Omental fat pad (tissue), 4 donors: ENCODE data around the gene MYO18B. TPM values are rescaled to one million over a fixed set of nuclear protein-coding genes. Genes with fewer than 3 reads are reported as not detected.
"Not testable (repeated sequence)": the region's sequence is repeated elsewhere in the genome, so short reads cannot be mapped to it uniquely, and the experiment has no call there.

Experiments used
- ATAC-seq: fragments of 150-250 bp; one replicate; pipeline ENCODE4 v1.9.1; 2016; ENCODE audit warnings: mild to moderate bottlenecking, moderate library complexity; ENCODE audit not compliant: low FRiP score
- DNase-seq: peaks from one replicate; pipeline ENCODE4 v3.0.0-alpha.2; 2019; ENCODE audit warnings: low spot score
- CTCF ChIP-seq, 3 donors: fragments of 450-650 bp; IDR thresholded peaks; one replicate each; pipeline ENCODE4 v1.5.1; 2016 to 2017; ENCODE audit warnings: antibody characterized with exemption in 3 of 3, mild to moderate bottlenecking in 3 of 3, moderate library complexity in 2 of 3
- total RNA-seq, 4 donors: library from RNA; depleted of rRNA; stranded (reverse); fragments of >200 nt; gene quantifications; one replicate each; pipeline ENCODE4 v1.1.0, GENCODE V29; 2016

MYO18B gene
- total RNA-seq, 4 donors from 2014 or later = under 0.01 TPM; not detected in 2

GRCh38 chr22:25702571-25703167 is 39.3 kb upstream of the MYO18B start:
- no peak for ATAC-seq
- TF ChIP-seq CTCF (IDR thresholded peaks at IDR 0.05) = no peak
- DNase-seq = no peak

GRCh38 chr22:25704701-25705100 is 37.3 kb upstream of the MYO18B start:
- no peak for ATAC-seq
- no peak for TF ChIP-seq CTCF (IDR thresholded peaks at IDR 0.05)
- no peak for DNase-seq

- ATAC-seq = no peak
- TF ChIP-seq CTCF (IDR thresholded peaks at IDR 0.05) = no peak
- DNase-seq = no peak
Measured at GRCh38 chr22:25706197-25706596, 35.8 kb upstream of the MYO18B start.

- DNase-seq, ATAC-seq: not testable (repeated sequence)
Measured at GRCh38 chr22:25708430-25708829, 33.6 kb upstream of the MYO18B start.

- ATAC-seq = no peak
- no peak for TF ChIP-seq CTCF (IDR thresholded peaks at IDR 0.05)
Measured at GRCh38 chr22:25709758-25710157, 32.2 kb upstream of the MYO18B start.

GRCh38 chr22:25710501-25710900 is 31.5 kb upstream of the MYO18B start:
- DNase-seq = no peak
- no peak for ATAC-seq
- TF ChIP-seq CTCF (IDR thresholded peaks at IDR 0.05) = no peak

More at GRCh38 chr22:25709758-25710157, 32.2 kb upstream of the MYO18B start:
- DNase-seq = no peak

GRCh38 chr22:25711491-25711890 is 30.5 kb upstream of the MYO18B start:
- ATAC-seq = no peak
- no peak for DNase-seq
- TF ChIP-seq CTCF (IDR thresholded peaks at IDR 0.05) = no peak
